Activated CD4-positive, alpha-beta T cell treated with anti-CD3 and anti-CD28 coated beads, Interleukin-2, amount 50 U/mL, for 1 hour (primary cell): ENCODE measurements around the gene CYB561A3.

Experiments used
- DNase-seq: peaks from one replicate; pipeline ENCODE4 v3.0.0-alpha.2; 2020

Gene CYB561A3

GRCh38 chr11:61368646-61369045, 7.0 kb upstream of the CYB561A3 start:
- no peak for DNase-seq

DNA sequence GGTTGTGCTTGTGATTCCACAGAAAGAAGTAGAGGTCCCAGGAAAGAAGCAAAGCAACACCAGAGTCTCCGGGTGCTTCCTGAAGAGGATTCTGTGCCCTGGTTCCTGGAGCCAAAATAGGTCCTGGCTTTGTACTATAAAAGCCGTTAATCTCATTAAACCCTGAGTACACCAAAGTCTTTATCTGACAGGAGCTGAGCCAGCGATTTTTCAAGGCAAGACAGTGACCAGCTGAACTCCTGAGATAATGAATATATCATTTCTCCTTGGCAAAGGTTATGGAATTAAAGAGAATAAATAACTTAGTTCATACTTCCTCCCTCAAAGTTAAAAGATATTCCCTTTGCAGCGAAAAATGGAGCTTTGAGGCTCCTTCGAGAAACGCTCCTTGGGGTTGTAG, 5.7 kb upstream of the CYB561A3 start:
- DNase-seq: no peak

- DNase-seq: no peak
These were observed 2.5 kb upstream of the CYB561A3 start for GRCh38 chr11:61364012-61364675.

DNA sequence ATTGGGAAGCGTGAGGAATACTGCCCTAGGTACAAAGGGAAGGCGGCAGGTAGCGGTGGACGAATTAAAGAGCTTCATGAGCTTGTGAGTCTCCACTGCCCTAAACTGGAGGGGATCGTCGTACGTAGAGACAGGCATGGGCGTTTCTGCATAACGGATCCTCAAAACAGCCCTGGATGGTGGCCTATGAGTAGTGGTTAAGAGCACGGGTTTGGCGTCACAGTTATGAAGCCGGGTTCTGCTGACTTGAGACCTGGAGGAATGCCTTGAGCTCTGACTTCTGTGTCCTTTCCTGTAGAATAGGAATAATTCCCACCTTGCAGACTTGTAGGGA, 827 bp upstream of the CYB561A3 start:
- DNase-seq: peak; percentile 19

DNA sequence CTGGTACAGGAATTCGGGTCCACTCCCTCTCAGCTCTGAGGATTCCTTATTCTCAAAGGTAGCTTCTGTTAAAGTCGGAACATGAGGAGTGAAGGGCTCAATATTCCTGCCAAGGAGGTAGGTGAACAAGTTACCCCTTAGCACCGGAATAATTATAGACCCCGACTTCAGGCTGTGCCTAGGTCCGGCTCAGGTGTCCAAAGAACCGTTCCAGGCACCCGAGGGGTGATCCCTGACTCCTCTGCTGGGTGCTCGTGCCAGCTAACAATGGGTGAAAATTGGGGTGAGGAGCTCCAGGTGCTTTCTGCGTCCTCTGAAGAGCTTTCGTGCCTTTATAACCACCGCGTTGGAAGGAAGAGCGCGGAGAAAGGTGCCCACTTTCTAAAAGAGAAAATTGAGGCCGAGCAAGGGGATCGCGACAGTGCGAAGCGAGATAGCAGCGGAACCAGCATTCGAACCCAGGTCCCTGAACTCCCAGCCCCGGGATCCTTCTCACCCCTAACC, 393 bp downstream of the CYB561A3 start:
- DNase-seq: no peak

- DNase-seq: no peak
These were observed 2.2 kb downstream of the CYB561A3 start for GRCh38 chr11:61359516-61359915.

- no peak for DNase-seq
These were observed 3.1 kb downstream of the CYB561A3 start for GRCh38 chr11:61358566-61358965.

DNA sequence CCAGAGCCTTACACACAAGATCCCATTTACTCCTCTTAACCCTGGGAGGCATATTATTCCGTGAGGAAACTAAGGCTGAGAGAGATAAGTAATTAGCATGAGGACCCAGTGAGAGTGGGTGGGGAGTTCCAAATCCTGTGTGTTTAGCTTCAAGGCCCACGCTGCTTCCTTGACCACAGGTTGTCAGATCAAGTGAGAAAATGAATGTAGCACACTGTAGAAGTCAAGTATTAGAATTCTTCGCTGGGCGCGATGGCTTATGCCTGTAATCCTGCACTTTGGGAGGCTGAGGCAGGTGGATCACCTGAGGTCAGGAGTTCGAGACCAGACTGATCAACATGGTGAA, 3.8 kb downstream of the CYB561A3 start:
- no peak for DNase-seq

DNA sequence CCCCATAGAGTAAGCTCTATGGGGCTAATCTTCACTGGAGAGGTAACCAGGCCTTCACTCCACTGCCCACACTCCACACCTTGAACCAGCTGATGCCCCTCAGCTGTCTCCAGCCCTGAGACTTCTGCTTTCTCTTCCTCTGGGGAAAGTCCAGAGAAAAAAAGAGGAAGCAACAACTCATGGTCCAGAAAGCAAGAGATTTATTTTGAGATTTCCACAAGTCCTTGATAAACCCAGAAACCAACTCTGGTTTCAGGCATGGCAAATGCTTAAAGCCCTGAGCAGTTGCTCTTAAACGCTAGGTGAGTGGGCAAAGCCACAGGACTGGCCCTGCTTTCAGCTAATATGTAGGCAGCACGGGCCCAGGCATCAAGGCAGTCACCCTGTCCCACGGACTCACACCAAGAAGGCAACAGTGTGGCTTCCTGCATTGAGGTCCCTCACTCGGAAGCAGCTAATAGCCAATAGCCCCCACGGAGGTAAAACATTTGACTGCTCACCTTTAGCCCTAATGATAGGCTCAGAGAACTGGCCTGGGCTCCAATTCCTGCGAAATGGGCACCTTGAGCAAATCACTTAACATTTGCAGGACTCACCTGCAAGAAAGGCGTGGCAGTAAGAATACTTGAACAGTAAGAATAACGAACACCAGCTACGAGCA, 4.3 kb downstream of the CYB561A3 start:
- DNase-seq: no peak

DNA sequence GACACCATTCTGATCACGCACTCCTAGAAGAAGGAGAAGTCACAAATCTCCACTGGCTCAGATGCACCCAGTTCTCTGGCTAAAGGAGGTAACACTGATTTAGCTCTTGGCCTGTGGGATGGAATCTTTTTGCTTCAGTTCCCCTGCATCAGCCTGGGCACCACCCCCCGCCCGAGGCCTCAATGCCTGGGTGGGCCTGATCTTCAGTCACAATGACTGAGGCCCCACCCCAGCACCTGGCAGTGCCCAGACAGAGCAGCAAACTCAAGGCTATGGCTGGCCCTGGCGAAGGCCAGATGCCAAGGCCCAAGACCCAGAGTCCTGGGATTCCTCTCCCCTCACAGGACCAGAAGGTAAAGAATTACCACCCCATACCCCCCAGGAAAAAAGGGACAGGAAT, 5.0 kb downstream of the CYB561A3 start:
- no peak for DNase-seq

- no peak for DNase-seq
These were observed 7.5 kb downstream of the CYB561A3 start for GRCh38 chr11:61354208-61354607.

- no peak for DNase-seq
These were observed 8.3 kb downstream of the CYB561A3 start for GRCh38 chr11:61353131-61354067.

- DNase-seq: no peak
These were observed 9.6 kb downstream of the CYB561A3 start for GRCh38 chr11:61352038-61352437.

DNA sequence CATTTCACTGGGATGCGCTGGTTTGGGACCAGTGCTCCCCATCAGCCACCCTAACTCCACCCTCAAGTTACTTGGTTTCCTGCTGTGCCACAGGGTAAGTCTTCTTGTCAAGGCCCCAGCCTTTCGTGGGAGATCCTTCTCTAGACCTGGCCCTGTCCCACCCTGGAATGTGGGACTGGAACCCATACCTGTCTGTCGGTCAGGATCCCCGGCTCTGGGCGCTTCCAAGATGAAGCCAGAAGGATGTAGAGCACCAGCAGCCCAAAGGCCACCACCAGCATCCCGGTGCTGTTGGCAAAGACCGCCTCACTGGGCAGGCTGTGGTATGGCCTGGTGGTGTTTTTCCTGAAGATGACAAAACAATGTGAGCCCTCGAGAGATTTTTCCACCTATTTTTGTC, 10.9 kb downstream of the CYB561A3 start:
- no peak for DNase-seq

GRCh38 chr11:61350336-61350735, 11.3 kb downstream of the CYB561A3 start:
- no peak for DNase-seq

DNA sequence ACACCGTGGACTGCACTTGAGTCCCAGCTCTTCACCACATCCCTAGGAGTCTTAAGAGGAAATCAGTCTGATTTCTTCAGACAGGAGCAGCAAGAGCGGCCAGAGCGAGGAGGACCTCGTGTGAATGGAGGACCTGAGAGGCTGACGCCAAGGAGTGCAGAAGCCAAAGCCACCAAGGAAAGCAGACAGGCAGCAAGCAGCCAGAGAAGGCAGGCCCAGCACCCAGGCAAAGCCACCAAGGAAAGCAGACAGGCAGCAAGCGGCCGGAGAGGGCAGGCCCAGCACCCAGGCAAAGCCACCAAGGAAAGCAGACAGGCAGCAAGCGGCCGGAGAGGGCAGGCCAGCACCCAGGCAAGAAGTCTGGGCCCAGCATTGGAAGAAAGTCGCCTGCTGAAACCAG, 11.8 kb downstream of the CYB561A3 start:
- DNase-seq: no peak

DNA sequence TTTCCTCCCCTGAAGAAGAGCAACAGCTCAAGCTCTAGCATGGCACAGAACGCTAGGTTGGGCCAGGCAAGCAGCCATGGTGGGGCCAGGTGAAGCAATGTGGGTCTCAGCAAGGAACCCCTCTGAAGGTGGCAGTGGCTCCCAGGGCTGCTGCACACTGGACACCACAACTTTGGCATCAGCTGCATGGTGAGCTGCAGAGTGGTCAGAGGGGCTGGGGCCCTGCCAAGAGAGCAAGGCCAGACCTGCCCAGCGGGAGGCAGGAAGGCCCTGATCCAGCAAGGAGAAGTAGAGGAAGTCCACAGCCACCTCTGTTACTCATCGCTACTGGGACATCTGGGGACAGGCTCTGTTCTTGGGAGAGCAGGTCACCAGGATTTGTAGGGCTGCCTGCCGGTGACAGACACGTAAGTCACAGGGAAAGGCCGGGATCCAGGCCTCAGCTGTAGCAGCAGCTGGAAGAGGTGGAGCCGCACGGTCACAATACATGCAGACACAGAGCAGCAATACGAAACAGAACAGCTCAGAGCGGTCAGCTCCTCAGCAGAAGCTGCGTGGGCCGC, 12.4 kb downstream of the CYB561A3 start:
- DNase-seq: no peak

- DNase-seq: no peak
These were observed 13.7 kb downstream of the CYB561A3 start for GRCh38 chr11:61347916-61348461.

GRCh38 chr11:61345954-61346843, 15.5 kb downstream of the CYB561A3 start:
- no peak for DNase-seq

- DNase-seq: no peak
These were observed 16.5 kb downstream of the CYB561A3 start for GRCh38 chr11:61345170-61345610.

GRCh38 chr11:61343792-61344745, 17.6 kb downstream of the CYB561A3 start:
- DNase-seq: no peak
